Stomach (tissue), 9 donors: Measurements from ENCODE around the gene TYW3. TPM values are rescaled to one million over a fixed set of nuclear protein-coding genes. Genes with fewer than 3 reads are reported as not detected.
A peak's percentile ranks its signal among the peaks of the same experiment; 100 is the strongest.
"Not testable (repeated sequence)": the region's sequence is repeated elsewhere in the genome, so short reads cannot be mapped to it uniquely, and the experiment has no call there.

Source experiments
- DNase-seq, 2 donors: peaks; one replicate each; pipeline versions ENCODE4 v3.0.0 to v3.0.0-alpha.2; 2013 to 2019
- H3K27ac ChIP-seq, 5 donors: fragments of 200-600 bp in 4 of 5; sonication (generic) in 4 of 5; one replicate each; pipeline ENCODE4 v1.5.1; 2013 to 2019; ENCODE audit warnings: mild to moderate bottlenecking in 1 of 5, moderate library complexity in 1 of 5
- H3K27me3 ChIP-seq, 3 donors: fragments of 200-600 bp; sonication (generic); one replicate each; pipeline ENCODE4 v1.5.1; 2017 to 2019; ENCODE audit warnings: mixed run types in 1 of 3
- H3K36me3 ChIP-seq, 4 donors: fragments of 200-600 bp; sonication (generic); 1 replicate in 3 of 4; 2 replicates in 1 of 4; pipeline ENCODE4 v1.5.1; 2016 to 2019
- H3K4me1 ChIP-seq, 4 donors: fragments of 200-600 bp; sonication (generic); one replicate each; pipeline ENCODE4 v1.5.1; 2016 to 2019
- H3K4me3 ChIP-seq, 4 donors: fragments of 200-600 bp; sonication (generic) in 3 of 4; one replicate each; pipeline ENCODE4 v1.5.1; 2016 to 2019; ENCODE audit warnings: mild to moderate bottlenecking in 1 of 4
- H3K9me3 ChIP-seq, 4 donors: fragments of 200-600 bp; sonication (generic); one replicate each; pipeline ENCODE4 v1.5.1; 2016 to 2019
- EP300 ChIP-seq: sonication (generic); formaldehyde crosslinking; IDR thresholded peaks from one replicate; pipeline ENCODE4 v1.6.1; 2017; ENCODE audit warnings: antibody characterized with exemption
- POLR2A ChIP-seq, 4 donors: fragments of 450-650 bp; IDR thresholded peaks; one replicate each; pipeline ENCODE4 v1.6.1; 2016; ENCODE audit warnings: antibody characterized with exemption in 4 of 4, control low read depth in 2 of 4, mild to moderate bottlenecking in 1 of 4, moderate library complexity in 1 of 4
- POLR2AphosphoS5 ChIP-seq, 3 donors: sonication (generic); formaldehyde crosslinking; IDR thresholded peaks; one replicate each; pipeline ENCODE4 v1.6.1; 2016; ENCODE audit warnings: antibody characterized with exemption in 3 of 3
- WGBS, 5 donors: extraction: QIAGEN DNeasy Blood & Tissue Kit in 3 of 5; methylation state at CpG; one replicate each; pipeline versions ENCODE4 v1.1.5 to v1.1.7; 2013 to 2018; 5-methylcytosine and 5-hydroxymethylcytosine counted together
- intact Hi-C: fragments of 100-400 bp; cut with DNase I; formaldehyde crosslinking; loops from one replicate; pipeline ENCODE4 v1.15.1; 2023; ENCODE audit warnings: low total_unique reads
- polyA plus RNA-seq, 3 donors: library from polyadenylated mRNA; stranded (reverse); fragments of 200-250 nt; gene quantifications; one replicate each; pipeline ENCODE4 v1.2.3, GENCODE V29; 2013
- total RNA-seq, 5 donors: library from RNA; depleted of rRNA; stranded (reverse); fragments of >200 nt; gene quantifications; one replicate each; pipeline versions ENCODE4 v1.1.0 to v1.2.3, GENCODE V29; 2014 to 2016
- TF ChIP-seq, protein P1 (sequence below), 7 experiments: fragments of 450-650 bp in 4 of 7; fragments of 200-600 bp in 3 of 7; sonication (generic) in 3 of 7; IDR thresholded peaks; one replicate each; pipeline ENCODE4 v1.5.1; 2016 to 2019; ENCODE audit warnings: antibody characterized with exemption in 7 of 7, control low read depth in 2 of 7, mild to moderate bottlenecking in 1 of 7
- donor health status: healthy with polysubstance abuse.
- donor health status: Bipolar disorder and iron deficiency.
- donor health status: healthy.

The TYW3 gene
- total and polyA plus RNA-seq, 8 donors: 2.3 to 24.0 (median 16.9) TPM

DNA sequence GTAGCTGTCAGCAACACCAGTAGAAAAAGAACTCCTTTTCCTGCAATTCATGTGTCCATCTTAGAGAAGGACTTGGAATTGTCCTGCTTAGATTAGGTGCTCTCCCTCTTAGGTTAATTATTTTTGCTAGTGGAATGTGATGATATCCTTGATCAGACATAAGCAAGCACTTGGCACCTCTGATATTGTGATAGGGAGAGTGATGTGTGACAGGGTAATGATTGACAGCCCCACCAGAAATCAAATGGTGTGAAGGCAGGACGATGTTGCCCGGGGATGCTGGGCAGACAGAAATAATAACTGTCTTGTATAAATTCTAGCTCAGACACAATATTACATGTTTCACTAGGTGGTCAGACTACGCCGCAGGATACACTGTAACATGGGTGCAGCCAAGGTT, 4.4 kb downstream of the TYW3 start:
- Histone ChIP-seq H3K27ac (no peak overlapping the region), H3K4me3 (no peak overlapping the region), H3K4me1 (peaks cover 8 to 16% (median 15%) of the 10 kb centered on the region in 4 donors), H3K36me3 (peaks cover 13 to 58% (median 54%) of the 10 kb centered on the region in 4 donors), H3K9me3 (no peaks in the 10 kb centered on the region), H3K27me3 (no peaks in the 10 kb centered on the region)
- WGBS, 5 donors: 95 to 98% (median 98%) methylated on average over 4 of the region's 4 CpGs
- intact Hi-C loops: no loop called here
- DNase-seq: no peak
- TF ChIP-seq POLR2A (IDR thresholded peaks at IDR 0.05): no peak
- TF ChIP-seq POLR2AphosphoS5 (IDR thresholded peaks at IDR 0.05): no peak
- TF ChIP-seq, protein P1, sequence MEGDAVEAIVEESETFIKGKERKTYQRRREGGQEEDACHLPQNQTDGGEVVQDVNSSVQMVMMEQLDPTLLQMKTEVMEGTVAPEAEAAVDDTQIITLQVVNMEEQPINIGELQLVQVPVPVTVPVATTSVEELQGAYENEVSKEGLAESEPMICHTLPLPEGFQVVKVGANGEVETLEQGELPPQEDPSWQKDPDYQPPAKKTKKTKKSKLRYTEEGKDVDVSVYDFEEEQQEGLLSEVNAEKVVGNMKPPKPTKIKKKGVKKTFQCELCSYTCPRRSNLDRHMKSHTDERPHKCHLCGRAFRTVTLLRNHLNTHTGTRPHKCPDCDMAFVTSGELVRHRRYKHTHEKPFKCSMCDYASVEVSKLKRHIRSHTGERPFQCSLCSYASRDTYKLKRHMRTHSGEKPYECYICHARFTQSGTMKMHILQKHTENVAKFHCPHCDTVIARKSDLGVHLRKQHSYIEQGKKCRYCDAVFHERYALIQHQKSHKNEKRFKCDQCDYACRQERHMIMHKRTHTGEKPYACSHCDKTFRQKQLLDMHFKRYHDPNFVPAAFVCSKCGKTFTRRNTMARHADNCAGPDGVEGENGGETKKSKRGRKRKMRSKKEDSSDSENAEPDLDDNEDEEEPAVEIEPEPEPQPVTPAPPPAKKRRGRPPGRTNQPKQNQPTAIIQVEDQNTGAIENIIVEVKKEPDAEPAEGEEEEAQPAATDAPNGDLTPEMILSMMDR (IDR thresholded peaks at IDR 0.05): no peak
- no peak for TF ChIP-seq EP300

DNA sequence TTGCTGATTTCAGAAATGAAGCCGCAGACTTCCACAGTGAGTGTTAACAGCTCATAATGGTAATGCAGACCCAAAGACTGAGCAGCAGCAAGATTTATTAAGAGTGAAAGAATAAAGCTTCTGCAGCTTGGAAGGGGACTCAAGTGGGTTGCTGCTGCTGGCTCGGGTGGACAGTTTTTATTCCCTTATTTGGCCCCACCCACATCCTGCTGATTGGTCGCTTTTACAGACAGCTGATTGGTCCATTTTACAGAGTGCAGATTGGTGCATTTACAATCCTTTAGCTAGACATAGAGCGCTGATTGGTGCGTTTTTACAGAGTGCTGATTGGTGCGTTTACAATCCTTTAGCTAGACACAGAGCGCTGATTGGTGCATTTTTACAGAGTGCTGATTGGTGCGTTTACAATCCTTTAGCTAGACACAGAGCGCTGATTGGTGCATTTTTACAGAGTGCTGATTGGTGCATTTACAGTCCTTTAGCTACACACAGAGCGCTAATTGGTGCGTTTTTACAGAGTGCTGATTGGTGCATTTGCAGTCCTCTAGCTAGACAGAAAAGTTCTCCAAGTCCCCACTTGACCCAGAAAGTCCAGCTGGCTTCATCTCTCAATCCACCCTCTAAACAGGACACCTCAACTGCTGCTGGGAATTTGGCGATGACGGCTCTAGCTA, 7.5 kb downstream of the TYW3 start:
- DNase-seq, H3K4me1 ChIP-seq, H3K27ac ChIP-seq, H3K9me3 ChIP-seq, H3K27me3 ChIP-seq, intact Hi-C loops, H3K4me3 ChIP-seq: not testable (repeated sequence)
- H3K36me3 ChIP-seq: peaks cover 18 to 89% (median 81%) of the 10 kb centered on the region in 4 donors
- WGBS, 5 donors: 86 to 99% (median 93%) methylated on average over 13 of the region's 13 CpGs

- intact Hi-C loops, H3K4me1 ChIP-seq, H3K27ac ChIP-seq, DNase-seq, H3K4me3 ChIP-seq, H3K9me3 ChIP-seq, H3K27me3 ChIP-seq: not testable (repeated sequence)
- 96 to 100% (median 98%) methylated on average over 6 of the region's 6 CpGs for WGBS, 5 donors
- peaks cover 16 to 94% (median 84%) of the 10 kb centered on the region in 4 donors for H3K36me3 ChIP-seq
Observed at GRCh38 chr1:74745247-74745646, 12.3 kb downstream of the TYW3 start.

GRCh38 chr1:74748960-74749359, 16.0 kb downstream of the TYW3 start:
- H3K9me3 ChIP-seq: peaks cover 0 to 4% (median 0%) of the 10 kb centered on the region in 4 donors
- TF ChIP-seq EP300: no peak
- no peak for TF ChIP-seq POLR2AphosphoS5 (IDR thresholded peaks at IDR 0.05)
- TF ChIP-seq, protein P1 (IDR thresholded peaks at IDR 0.05): no peak
- no peak for TF ChIP-seq POLR2A (IDR thresholded peaks at IDR 0.05)
- peak in 1 of 2 donors; percentile 19 for DNase-seq
- H3K36me3 ChIP-seq: peaks cover 21 to 94% (median 86%) of the 10 kb centered on the region in 4 donors
- H3K27ac ChIP-seq: no peak overlapping the region
- 89 to 100% (median 93%) methylated on average over 1 of the region's 1 CpG for WGBS, 5 donors
- no peak overlapping the region for H3K4me3 ChIP-seq
- intact Hi-C loops: no loop called here
- no peaks in the 10 kb centered on the region for H3K4me1 ChIP-seq
- no peaks in the 10 kb centered on the region for H3K27me3 ChIP-seq

- Histone ChIP-seq H3K9me3 (peaks cover 0 to 11% (median 0%) of the 10 kb centered on the region in 4 donors), H3K27ac (no peak overlapping the region), H3K4me3 (no peak overlapping the region), H3K27me3 (no peaks in the 10 kb centered on the region), H3K4me1 (no peaks in the 10 kb centered on the region), H3K36me3 (peaks cover 33 to 100% (median 98%) of the 10 kb centered on the region in 4 donors)
- intact Hi-C loops: no loop called here
- DNase-seq: no peak
- TF ChIP-seq EP300 (no peak), POLR2A (IDR thresholded peaks at IDR 0.05) (no peak)
- WGBS, 5 donors: 87 to 94% (median 93%) methylated on average over 2 of the region's 2 CpGs
Observed at GRCh38 chr1:74753104-74753503, 20.2 kb downstream of the TYW3 start.

DNA sequence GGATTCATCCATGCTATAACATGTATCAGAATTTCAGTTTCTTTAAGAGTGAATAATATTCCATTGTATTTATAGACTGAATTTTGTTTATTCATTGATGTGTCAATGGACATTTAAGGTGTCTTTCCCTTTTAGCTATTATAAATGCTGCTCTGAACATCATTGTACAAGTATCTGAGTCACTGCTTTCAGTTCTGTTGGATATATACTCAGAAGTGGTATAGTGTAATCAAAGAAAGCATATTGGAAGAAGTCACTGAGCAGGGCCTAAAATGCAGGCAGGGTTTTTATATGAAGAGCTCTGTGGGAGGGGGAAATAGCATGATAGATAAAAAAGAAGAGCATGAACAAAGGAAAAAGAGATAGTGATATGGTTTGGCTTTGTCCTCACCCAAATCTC, 22.5 kb downstream of the TYW3 start:
- TF ChIP-seq, protein P1 (IDR thresholded peaks at IDR 0.05): no peak
- no peak for TF ChIP-seq POLR2A (IDR thresholded peaks at IDR 0.05)
- TF ChIP-seq EP300: no peak
- no peak for TF ChIP-seq POLR2AphosphoS5 (IDR thresholded peaks at IDR 0.05)
- no peak overlapping the region for H3K4me3 ChIP-seq
- H3K4me1 ChIP-seq: no peaks in the 10 kb centered on the region
- no peak overlapping the region for H3K27ac ChIP-seq
- DNase-seq: no peak
- H3K9me3 ChIP-seq: peaks cover 0 to 11% (median 0%) of the 10 kb centered on the region in 4 donors
- intact Hi-C loops: no loop called here
- H3K36me3 ChIP-seq: peaks cover 30 to 97% (median 91%) of the 10 kb centered on the region in 4 donors
- H3K27me3 ChIP-seq: no peaks in the 10 kb centered on the region

- H3K4me1 ChIP-seq, DNase-seq, H3K27ac ChIP-seq, H3K4me3 ChIP-seq, H3K27me3 ChIP-seq, intact Hi-C loops: not testable (repeated sequence)
- WGBS, 5 donors: 90 to 100% (median 96%) methylated on average over 1 to 2 of the region's 2 CpGs
- peaks cover 30 to 95% (median 87%) of the 10 kb centered on the region in 4 donors for H3K36me3 ChIP-seq
- H3K9me3 ChIP-seq: peaks cover 0 to 11% (median 0%) of the 10 kb centered on the region in 4 donors
Observed at GRCh38 chr1:74756650-74757049, 23.7 kb downstream of the TYW3 start.
